Esophagus squamous epithelium (tissue), 4 donors: Measurements from ENCODE around the gene FAM107A.

Experiments
- POLR2A ChIP-seq, 4 donors: fragments of 450-650 bp; IDR thresholded peaks; one replicate each; pipeline ENCODE4 v1.6.1; 2017; ENCODE audit warnings: antibody characterized with exemption in 4 of 4, mild to moderate bottlenecking in 4 of 4, moderate library complexity in 3 of 4
- TF ChIP-seq, protein P1 (sequence below), 6 experiments: fragments of 450-650 bp in 4 of 6; fragments of 200-600 bp in 2 of 6; sonication (generic) in 2 of 6; IDR thresholded peaks; one replicate each; pipeline ENCODE4 v1.5.1; 2016 to 2019; ENCODE audit warnings: antibody characterized with exemption in 6 of 6, mild to moderate bottlenecking in 4 of 6, moderate library complexity in 4 of 6

GRCh38 chr3:58613236-58614132 lies 36.3 kb upstream of the FAM107A start:
- TF ChIP-seq, protein P1, sequence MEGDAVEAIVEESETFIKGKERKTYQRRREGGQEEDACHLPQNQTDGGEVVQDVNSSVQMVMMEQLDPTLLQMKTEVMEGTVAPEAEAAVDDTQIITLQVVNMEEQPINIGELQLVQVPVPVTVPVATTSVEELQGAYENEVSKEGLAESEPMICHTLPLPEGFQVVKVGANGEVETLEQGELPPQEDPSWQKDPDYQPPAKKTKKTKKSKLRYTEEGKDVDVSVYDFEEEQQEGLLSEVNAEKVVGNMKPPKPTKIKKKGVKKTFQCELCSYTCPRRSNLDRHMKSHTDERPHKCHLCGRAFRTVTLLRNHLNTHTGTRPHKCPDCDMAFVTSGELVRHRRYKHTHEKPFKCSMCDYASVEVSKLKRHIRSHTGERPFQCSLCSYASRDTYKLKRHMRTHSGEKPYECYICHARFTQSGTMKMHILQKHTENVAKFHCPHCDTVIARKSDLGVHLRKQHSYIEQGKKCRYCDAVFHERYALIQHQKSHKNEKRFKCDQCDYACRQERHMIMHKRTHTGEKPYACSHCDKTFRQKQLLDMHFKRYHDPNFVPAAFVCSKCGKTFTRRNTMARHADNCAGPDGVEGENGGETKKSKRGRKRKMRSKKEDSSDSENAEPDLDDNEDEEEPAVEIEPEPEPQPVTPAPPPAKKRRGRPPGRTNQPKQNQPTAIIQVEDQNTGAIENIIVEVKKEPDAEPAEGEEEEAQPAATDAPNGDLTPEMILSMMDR (IDR thresholded peaks at IDR 0.05) = no peak
- TF ChIP-seq POLR2A (IDR thresholded peaks at IDR 0.05) = no peak
